Fibroblast of lung (primary cell): Measurements from ENCODE around the gene GPR180. TPM values are rescaled to one million over a fixed set of nuclear protein-coding genes. Genes with fewer than 3 reads are reported as not detected.

Source experiments
- DNase-seq, 2 donors: peaks; one replicate each; pipeline versions ENCODE4 v3.0.0 to v3.0.0-alpha.2; 2010; ENCODE audit warnings: low read depth in 2 of 2
- H2AFZ ChIP-seq: 2 replicates; pipeline ENCODE4 v1.5.1; 2012; ENCODE audit warnings: low read length, control low read depth, inconsistent platforms
- H3K27ac ChIP-seq: 2 replicates; pipeline ENCODE4 v1.5.1; 2011; ENCODE audit warnings: low read length, control low read depth; ENCODE audit not compliant: insufficient read depth
- H3K27me3 ChIP-seq: 2 replicates; pipeline ENCODE4 v1.5.1; 2011; ENCODE audit warnings: mild to moderate bottlenecking, low read length; ENCODE audit not compliant: control insufficient read depth, insufficient read depth
- H3K36me3 ChIP-seq: 2 replicates; pipeline ENCODE4 v1.5.1; 2011; ENCODE audit warnings: low read length; ENCODE audit not compliant: control insufficient read depth, insufficient read depth
- H3K4me1 ChIP-seq: 2 replicates; pipeline ENCODE4 v1.5.1; 2011; ENCODE audit warnings: low read length; ENCODE audit not compliant: control insufficient read depth, insufficient read depth; ENCODE audit errors: extremely low read depth
- H3K4me2 ChIP-seq: 2 replicates; pipeline ENCODE4 v1.5.1; 2011; ENCODE audit warnings: low read length, control low read depth; ENCODE audit not compliant: insufficient read depth; ENCODE audit errors: extremely low read depth
- H3K4me3 ChIP-seq, 4 experiments: fragments of 200-600 bp in 1 of 4; sonication (generic) in 1 of 4; replicated peaks in 1 of 4; 2 replicates each; pipeline ENCODE4 v1.5.1; 2011 to 2016; ENCODE audit warnings: low read length in 4 of 4, low read depth in 3 of 4, mild to moderate bottlenecking in 3 of 4, control low read depth in 2 of 4, inconsistent platforms in 1 of 4, mixed read lengths in 1 of 4; ENCODE audit not compliant: insufficient read depth in 1 of 4; ENCODE audit errors: control extremely low read depth in 1 of 4
- H3K79me2 ChIP-seq: 2 replicates; pipeline ENCODE4 v1.5.1; 2012; ENCODE audit warnings: mild to moderate bottlenecking, low read length, inconsistent platforms; ENCODE audit not compliant: control insufficient read depth, insufficient read depth
- H3K9ac ChIP-seq: 2 replicates; pipeline ENCODE4 v1.5.1; 2011; ENCODE audit warnings: mild to moderate bottlenecking, low read length, control low read depth; ENCODE audit not compliant: insufficient read depth
- H3K9me3 ChIP-seq: 2 replicates; pipeline ENCODE4 v1.5.1; 2012; ENCODE audit warnings: low read depth, low read length; ENCODE audit not compliant: control insufficient read depth, insufficient read depth
- H4K20me1 ChIP-seq: 2 replicates; pipeline ENCODE4 v1.5.1; 2011; ENCODE audit warnings: low read length; ENCODE audit not compliant: control insufficient read depth, insufficient read depth; ENCODE audit errors: extremely low read depth
- EZH2 ChIP-seq: IDR thresholded peaks from 2 replicates; pipeline ENCODE4 v1.5.1; 2012; ENCODE audit warnings: low read length, control low read depth, mild to moderate bottlenecking; ENCODE audit errors: missing control alignments
- polyA plus RNA-seq, 2 donors: library from polyadenylated mRNA; depleted of rRNA in 1 of 2; stranded (reverse) in 1 of 2; unstranded in 1 of 2; fragments of >200 nt; gene quantifications; 2 replicates each; pipeline ENCODE4 v1.2.1, GENCODE V29; 2011 to 2012; ENCODE audit warnings: missing spikeins in 1 of 2
- total RNA-seq: library from RNA; depleted of rRNA; stranded (reverse); fragments of >200 nt; gene quantifications from 2 replicates; pipeline ENCODE4 v1.2.1, GENCODE V29; 2014
- TF ChIP-seq, protein P1 (sequence below), 2 donors: IDR thresholded peaks in 1 of 2; conservative IDR thresholded peaks in 1 of 2; 1 replicate in 1 of 2; 2 replicates in 1 of 2; pipeline ENCODE4 v1.5.1; 2011 to 2012; ENCODE audit warnings: low read length in 2 of 2, control low read depth in 1 of 2, inconsistent platforms in 1 of 2, low read depth in 1 of 2, mild to moderate bottlenecking in 1 of 2

The GPR180 gene
- total and polyA plus RNA-seq, 2 donors (not counting 1 experiment from before 2014, with no cell fraction given), result 9.0 to 12.1 TPM

DNA sequence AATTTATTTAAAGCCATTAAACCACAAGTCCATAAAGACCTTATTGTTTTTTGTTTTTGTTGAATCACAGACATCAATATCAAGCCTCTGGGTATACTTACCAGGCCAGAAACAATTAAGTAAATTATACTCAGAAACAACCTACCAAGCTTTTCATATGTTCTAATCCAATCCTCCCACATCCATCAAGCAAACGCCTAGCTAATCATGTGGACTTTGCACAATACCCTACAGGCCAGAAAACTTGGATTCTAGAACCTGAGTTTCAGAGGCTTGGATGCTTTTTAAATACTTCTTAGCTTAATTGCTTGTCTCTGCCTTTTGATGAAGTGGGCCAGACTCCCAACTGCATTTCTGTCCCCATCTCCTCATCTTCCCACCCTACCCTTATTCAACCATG lies 45.6 kb upstream of the GPR180 start:
- no peak overlapping the region for H3K4me2 ChIP-seq
- no peaks in the 10 kb centered on the region for H3K4me1 ChIP-seq
- H3K27ac ChIP-seq, result no peak overlapping the region
- no peaks in the 10 kb centered on the region for H3K27me3 ChIP-seq
- no peak overlapping the region for H3K4me3 ChIP-seq
- no peak for DNase-seq
- no peak overlapping the region for H3K9ac ChIP-seq
- no peaks in the 10 kb centered on the region for H3K36me3 ChIP-seq
- no peaks in the 10 kb centered on the region for H3K9me3 ChIP-seq
- no peaks in the 10 kb centered on the region for H3K79me2 ChIP-seq
- H2AFZ ChIP-seq, result no peak overlapping the region
- no peaks in the 10 kb centered on the region for H4K20me1 ChIP-seq
- TF ChIP-seq, protein P1, sequence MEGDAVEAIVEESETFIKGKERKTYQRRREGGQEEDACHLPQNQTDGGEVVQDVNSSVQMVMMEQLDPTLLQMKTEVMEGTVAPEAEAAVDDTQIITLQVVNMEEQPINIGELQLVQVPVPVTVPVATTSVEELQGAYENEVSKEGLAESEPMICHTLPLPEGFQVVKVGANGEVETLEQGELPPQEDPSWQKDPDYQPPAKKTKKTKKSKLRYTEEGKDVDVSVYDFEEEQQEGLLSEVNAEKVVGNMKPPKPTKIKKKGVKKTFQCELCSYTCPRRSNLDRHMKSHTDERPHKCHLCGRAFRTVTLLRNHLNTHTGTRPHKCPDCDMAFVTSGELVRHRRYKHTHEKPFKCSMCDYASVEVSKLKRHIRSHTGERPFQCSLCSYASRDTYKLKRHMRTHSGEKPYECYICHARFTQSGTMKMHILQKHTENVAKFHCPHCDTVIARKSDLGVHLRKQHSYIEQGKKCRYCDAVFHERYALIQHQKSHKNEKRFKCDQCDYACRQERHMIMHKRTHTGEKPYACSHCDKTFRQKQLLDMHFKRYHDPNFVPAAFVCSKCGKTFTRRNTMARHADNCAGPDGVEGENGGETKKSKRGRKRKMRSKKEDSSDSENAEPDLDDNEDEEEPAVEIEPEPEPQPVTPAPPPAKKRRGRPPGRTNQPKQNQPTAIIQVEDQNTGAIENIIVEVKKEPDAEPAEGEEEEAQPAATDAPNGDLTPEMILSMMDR (conservative IDR thresholded peaks at IDR 0.05 in 1 of 2, IDR thresholded peaks at IDR 0.05 in 1 of 2; ENCODE audit: low read depth in 1 of 2, low read length in 2 of 2), result no peak
- TF ChIP-seq EZH2, result no peak

DNA sequence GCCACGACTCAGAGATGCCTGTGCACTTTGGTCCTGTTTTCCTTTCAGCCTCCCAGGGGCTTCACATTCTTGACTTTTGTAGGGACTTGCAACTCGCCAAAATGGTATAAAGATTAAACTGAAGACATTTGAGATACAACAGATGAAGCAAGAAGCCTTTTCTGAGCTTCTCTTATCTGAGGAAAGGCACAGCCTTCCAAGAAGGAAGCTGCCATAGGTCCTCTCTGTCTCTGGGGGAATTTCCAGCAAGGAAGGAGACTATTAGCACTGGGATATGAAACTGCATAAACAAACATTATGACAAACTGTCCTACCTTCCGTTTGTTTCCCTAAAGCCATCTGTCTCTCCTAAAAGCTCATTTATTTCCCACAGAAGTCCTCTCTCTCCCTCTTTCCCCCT lies 45.0 kb upstream of the GPR180 start:
- no peaks in the 10 kb centered on the region for H3K27me3 ChIP-seq
- DNase-seq, result no peak

DNA sequence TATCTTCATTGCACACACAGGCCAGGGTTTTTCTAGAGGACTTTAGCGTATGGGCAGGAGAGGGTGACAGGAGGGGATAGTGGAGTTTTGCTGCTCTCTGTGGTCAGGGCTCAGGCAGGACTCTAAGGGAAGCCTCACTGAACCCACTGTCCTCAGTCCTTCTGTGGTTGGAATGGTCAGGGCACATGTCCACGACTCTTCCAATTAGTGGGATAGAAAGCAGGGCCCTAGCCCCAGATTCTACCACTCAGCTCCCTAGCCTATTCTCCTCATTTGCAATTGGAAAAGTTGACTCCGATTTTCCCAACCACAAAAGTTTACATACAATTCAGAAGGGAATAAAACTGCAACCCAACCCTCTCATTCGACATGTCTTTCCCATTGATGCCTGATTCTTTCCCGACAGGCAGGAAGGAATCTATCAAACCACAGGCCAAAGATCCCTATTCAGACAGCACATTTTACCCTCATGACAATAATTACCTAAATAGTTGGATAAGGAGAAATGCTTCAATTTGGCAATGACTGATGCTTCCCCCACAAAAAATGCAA lies 43.9 kb upstream of the GPR180 start:
- TF ChIP-seq, protein P1 (conservative IDR thresholded peaks at IDR 0.05 in 1 of 2, IDR thresholded peaks at IDR 0.05 in 1 of 2; ENCODE audit: low read depth in 1 of 2, low read length in 2 of 2), result no peak
- Histone ChIP-seq H2AFZ (no peak overlapping the region), H3K9ac (no peak overlapping the region), H3K4me1 (no peaks in the 10 kb centered on the region), H3K9me3 (no peaks in the 10 kb centered on the region), H3K27ac (no peak overlapping the region), H4K20me1 (no peaks in the 10 kb centered on the region), H3K4me3 (no peak overlapping the region), H3K79me2 (no peaks in the 10 kb centered on the region), H3K27me3 (no peaks in the 10 kb centered on the region), H3K36me3 (no peaks in the 10 kb centered on the region), H3K4me2 (no peak overlapping the region)
- DNase-seq, result no peak

More for the DNA sequence above, 45.0 kb upstream of the GPR180 start:
- Histone ChIP-seq H3K9me3 (no peaks in the 10 kb centered on the region), H3K4me1 (no peaks in the 10 kb centered on the region), H4K20me1 (no peaks in the 10 kb centered on the region), H2AFZ (no peak overlapping the region), H3K36me3 (no peaks in the 10 kb centered on the region), H3K79me2 (no peaks in the 10 kb centered on the region), H3K9ac (no peak overlapping the region), H3K4me3 (no peak overlapping the region), H3K27ac (no peak overlapping the region), H3K4me2 (no peak overlapping the region)
- no peak for TF ChIP-seq EZH2
- TF ChIP-seq, protein P1 (conservative IDR thresholded peaks at IDR 0.05 in 1 of 2, IDR thresholded peaks at IDR 0.05 in 1 of 2; ENCODE audit: low read depth in 1 of 2, low read length in 2 of 2), result no peak
